ENCODE data around the gene IMP4. TPM values are rescaled to one million over a fixed set of nuclear protein-coding genes. Genes with fewer than 3 reads are reported as not detected.

Gene IMP4
- total and polyA plus RNA-seq, 2 of the 13 experiments (the other 11 are each of a cell fraction or from before 2014, with no cell fraction given) = 142 to 158 TPM

DNA sequence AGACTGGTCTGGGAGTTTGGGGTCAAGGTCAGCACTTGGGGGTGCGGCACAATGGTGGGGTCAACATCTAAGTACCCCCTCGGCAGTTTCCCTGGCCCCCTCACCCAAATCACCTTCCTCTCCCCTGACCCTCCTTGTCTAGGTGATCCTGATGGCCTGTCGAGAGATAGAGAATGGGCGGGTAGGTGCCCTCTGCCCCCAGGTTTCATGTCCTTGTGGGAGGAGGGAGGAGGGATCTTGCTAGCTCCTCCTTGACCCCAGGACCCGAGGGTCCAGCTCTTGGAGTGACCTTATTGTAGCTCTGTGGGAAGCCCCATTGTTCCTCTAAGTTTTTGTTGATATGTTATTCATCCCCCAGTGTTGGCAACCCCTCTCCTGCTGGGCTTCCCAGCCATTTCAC lies 16.8 kb downstream of the IMP4 start (continued):
- TF ChIP-seq, protein P1, sequence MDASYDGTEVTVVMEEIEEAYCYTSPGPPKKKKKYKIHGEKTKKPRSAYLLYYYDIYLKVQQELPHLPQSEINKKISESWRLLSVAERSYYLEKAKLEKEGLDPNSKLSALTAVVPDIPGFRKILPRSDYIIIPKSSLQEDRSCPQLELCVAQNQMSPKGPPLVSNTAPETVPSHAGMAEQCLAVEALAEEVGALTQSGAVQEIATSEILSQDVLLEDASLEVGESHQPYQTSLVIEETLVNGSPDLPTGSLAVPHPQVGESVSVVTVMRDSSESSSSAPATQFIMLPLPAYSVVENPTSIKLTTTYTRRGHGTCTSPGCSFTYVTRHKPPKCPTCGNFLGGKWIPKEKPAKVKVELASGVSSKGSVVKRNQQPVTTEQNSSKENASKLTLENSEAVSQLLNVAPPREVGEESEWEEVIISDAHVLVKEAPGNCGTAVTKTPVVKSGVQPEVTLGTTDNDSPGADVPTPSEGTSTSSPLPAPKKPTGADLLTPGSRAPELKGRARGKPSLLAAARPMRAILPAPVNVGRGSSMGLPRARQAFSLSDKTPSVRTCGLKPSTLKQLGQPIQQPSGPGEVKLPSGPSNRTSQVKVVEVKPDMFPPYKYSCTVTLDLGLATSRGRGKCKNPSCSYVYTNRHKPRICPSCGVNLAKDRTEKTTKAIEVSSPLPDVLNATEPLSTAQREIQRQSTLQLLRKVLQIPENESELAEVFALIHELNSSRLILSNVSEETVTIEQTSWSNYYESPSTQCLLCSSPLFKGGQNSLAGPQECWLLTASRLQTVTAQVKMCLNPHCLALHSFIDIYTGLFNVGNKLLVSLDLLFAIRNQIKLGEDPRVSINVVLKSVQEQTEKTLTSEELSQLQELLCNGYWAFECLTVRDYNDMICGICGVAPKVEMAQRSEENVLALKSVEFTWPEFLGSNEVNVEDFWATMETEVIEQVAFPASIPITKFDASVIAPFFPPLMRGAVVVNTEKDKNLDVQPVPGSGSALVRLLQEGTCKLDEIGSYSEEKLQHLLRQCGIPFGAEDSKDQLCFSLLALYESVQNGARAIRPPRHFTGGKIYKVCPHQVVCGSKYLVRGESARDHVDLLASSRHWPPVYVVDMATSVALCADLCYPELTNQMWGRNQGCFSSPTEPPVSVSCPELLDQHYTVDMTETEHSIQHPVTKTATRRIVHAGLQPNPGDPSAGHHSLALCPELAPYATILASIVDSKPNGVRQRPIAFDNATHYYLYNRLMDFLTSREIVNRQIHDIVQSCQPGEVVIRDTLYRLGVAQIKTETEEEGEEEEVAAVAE (CRISPR knock-in tag; IDR thresholded peaks at IDR 0.05; ENCODE audit: borderline replicate concordance) = no peak
- TF ChIP-seq PRPF4 (IDR thresholded peaks at IDR 0.05; ENCODE audit: low read depth, low read length, poor library complexity, severe bottlenecking) (no peak), ZNF570 (CRISPR knock-in tag; IDR thresholded peaks at IDR 0.05; ENCODE audit: borderline replicate concordance) (no peak)
- TF ChIP-seq, protein P2, sequence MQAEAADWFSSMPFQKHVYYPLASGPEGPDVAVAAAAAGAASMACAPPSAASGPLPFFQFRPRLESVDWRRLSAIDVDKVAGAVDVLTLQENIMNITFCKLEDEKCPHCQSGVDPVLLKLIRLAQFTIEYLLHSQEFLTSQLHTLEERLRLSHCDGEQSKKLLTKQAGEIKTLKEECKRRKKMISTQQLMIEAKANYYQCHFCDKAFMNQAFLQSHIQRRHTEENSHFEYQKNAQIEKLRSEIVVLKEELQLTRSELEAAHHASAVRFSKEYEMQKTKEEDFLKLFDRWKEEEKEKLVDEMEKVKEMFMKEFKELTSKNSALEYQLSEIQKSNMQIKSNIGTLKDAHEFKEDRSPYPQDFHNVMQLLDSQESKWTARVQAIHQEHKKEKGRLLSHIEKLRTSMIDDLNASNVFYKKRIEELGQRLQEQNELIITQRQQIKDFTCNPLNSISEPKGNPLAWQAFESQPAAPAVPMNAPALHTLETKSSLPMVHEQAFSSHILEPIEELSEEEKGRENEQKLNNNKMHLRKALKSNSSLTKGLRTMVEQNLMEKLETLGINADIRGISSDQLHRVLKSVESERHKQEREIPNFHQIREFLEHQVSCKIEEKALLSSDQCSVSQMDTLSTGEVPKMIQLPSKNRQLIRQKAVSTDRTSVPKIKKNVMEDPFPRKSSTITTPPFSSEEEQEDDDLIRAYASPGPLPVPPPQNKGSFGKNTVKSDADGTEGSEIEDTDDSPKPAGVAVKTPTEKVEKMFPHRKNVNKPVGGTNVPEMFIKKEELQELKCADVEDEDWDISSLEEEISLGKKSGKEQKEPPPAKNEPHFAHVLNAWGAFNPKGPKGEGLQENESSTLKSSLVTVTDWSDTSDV (CRISPR knock-in tag; IDR thresholded peaks at IDR 0.05) = no peak
- TF ChIP-seq, protein P3, sequence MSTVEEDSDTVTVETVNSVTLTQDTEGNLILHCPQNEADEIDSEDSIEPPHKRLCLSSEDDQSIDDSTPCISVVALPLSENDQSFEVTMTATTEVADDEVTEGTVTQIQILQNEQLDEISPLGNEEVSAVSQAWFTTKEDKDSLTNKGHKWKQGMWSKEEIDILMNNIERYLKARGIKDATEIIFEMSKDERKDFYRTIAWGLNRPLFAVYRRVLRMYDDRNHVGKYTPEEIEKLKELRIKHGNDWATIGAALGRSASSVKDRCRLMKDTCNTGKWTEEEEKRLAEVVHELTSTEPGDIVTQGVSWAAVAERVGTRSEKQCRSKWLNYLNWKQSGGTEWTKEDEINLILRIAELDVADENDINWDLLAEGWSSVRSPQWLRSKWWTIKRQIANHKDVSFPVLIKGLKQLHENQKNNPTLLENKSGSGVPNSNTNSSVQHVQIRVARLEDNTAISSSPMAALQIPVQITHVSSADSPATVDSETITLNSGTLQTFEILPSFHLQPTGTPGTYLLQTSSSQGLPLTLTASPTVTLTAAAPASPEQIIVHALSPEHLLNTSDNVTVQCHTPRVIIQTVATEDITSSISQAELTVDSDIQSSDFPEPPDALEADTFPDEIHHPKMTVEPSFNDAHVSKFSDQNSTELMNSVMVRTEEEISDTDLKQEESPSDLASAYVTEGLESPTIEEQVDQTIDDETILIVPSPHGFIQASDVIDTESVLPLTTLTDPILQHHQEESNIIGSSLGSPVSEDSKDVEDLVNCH (CRISPR knock-in tag; IDR thresholded peaks at IDR 0.05) = no peak
